ENCODE results near the gene ARHGAP5. TPM values are rescaled to one million over a fixed set of nuclear protein-coding genes. Genes with fewer than 3 reads are reported as not detected.
A peak's percentile ranks its signal among the peaks of the same experiment; 100 is the strongest.
"Not testable (repeated sequence)": the region's sequence is repeated elsewhere in the genome, so short reads cannot be mapped to it uniquely, and the experiment has no call there.

ARHGAP5 gene
- total RNA-seq, 4 donors from 2014 or later: 77.7 to 139 (median 100) TPM

GRCh38 chr14:32127731-32128654 is 50.9 kb downstream of the ARHGAP5 start:
- intact Hi-C loops (cut with DNase I); H3K4me3 ChIP-seq; H3K27me3 ChIP-seq; H3K27ac ChIP-seq; H3K9me3 ChIP-seq; DNase-seq: not testable (repeated sequence)
- 93 to 96% methylated on average over 12 to 14 of the region's 57 CpGs for WGBS, 2 donors
- peaks cover 0 to 36% (median 4%) of the 10 kb centered on the region in 3 donors for H3K4me1 ChIP-seq
- peaks cover 0 to 43% (median 3%) of the 10 kb centered on the region in 3 donors for H3K36me3 ChIP-seq

- intact Hi-C loops (cut with DNase I): no loop called here
- Histone ChIP-seq H3K4me1 (peaks cover 0 to 36% (median 4%) of the 10 kb centered on the region in 3 donors), H3K4me3 (no peak overlapping the region), H3K27ac (peak overlapping the region in 1 of 4 donors; percentile 19), H3K27me3 (no peaks in the 10 kb centered on the region), H3K36me3 (peaks cover 0 to 43% (median 3%) of the 10 kb centered on the region in 3 donors), H3K9me3 (no peaks in the 10 kb centered on the region)
- DNase-seq: no peak
- WGBS, 2 donors: 71 to 93% methylated on average over 1 of the region's 1 CpG
- TF ChIP-seq POLR2A (IDR thresholded peaks at IDR 0.05): no peak
- TF ChIP-seq, protein P1, sequence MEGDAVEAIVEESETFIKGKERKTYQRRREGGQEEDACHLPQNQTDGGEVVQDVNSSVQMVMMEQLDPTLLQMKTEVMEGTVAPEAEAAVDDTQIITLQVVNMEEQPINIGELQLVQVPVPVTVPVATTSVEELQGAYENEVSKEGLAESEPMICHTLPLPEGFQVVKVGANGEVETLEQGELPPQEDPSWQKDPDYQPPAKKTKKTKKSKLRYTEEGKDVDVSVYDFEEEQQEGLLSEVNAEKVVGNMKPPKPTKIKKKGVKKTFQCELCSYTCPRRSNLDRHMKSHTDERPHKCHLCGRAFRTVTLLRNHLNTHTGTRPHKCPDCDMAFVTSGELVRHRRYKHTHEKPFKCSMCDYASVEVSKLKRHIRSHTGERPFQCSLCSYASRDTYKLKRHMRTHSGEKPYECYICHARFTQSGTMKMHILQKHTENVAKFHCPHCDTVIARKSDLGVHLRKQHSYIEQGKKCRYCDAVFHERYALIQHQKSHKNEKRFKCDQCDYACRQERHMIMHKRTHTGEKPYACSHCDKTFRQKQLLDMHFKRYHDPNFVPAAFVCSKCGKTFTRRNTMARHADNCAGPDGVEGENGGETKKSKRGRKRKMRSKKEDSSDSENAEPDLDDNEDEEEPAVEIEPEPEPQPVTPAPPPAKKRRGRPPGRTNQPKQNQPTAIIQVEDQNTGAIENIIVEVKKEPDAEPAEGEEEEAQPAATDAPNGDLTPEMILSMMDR (IDR thresholded peaks at IDR 0.05): no peak
Measured at GRCh38 chr14:32128703-32129102, 51.6 kb downstream of the ARHGAP5 start.

DNA sequence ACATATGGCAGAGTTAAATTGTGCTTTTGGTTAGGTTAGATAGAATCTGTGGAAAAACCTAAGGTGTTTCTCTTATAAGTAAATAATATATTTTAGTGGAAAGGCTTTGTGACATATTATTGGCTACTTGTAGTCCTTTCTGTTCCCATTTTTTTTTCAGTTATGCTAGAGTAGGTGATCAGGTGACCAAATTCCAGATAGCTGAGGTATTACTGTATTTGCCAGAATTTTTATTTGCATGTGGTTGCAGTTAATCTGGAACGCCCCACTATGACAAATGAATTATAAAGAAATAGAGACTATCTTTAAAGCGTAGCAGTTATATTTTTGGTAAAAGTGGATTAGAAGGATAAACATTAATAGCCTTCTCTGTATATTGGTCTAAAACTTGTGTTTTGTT is 52.0 kb downstream of the ARHGAP5 start:
- WGBS, 2 donors: 26 to 38% methylated on average over 2 of the region's 2 CpGs
- peaks cover 0 to 33% (median 4%) of the 10 kb centered on the region in 3 donors for H3K4me1 ChIP-seq
- TF ChIP-seq POLR2A (IDR thresholded peaks at IDR 0.05): no peak
- peaks cover 0 to 43% (median 3%) of the 10 kb centered on the region in 3 donors for H3K36me3 ChIP-seq
- intact Hi-C loops (cut with DNase I): no loop called here
- H3K9me3 ChIP-seq: no peaks in the 10 kb centered on the region
- no peak for DNase-seq
- no peaks in the 10 kb centered on the region for H3K27me3 ChIP-seq
- H3K4me3 ChIP-seq: no peak overlapping the region
- H3K27ac ChIP-seq: peak overlapping the region in 1 of 4 donors; percentile 23

DNA sequence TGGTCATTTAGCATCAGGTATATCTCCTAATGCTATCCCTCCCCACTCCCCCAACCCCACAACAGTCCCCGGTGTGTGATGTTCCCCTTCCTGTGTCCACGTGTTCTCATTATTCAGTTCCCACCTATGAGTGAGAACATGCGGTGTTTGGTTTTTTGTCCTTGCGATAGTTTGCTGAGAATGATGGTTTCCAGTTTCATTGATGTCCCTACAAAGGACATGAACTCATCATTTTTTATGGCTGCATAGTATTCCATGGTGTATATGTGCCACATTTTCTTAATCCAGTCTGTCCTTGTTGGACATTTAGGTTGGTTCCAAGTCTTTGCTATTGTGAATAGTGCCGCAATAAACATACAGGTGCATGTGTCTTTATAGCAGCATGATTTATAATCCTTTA is 54.6 kb downstream of the ARHGAP5 start:
- H3K27ac ChIP-seq; DNase-seq; H3K9me3 ChIP-seq; intact Hi-C loops (cut with DNase I); H3K4me3 ChIP-seq; H3K27me3 ChIP-seq: not testable (repeated sequence)
- 90 to 94% methylated on average over 5 of the region's 5 CpGs for whole genome bisulfite sequencing, 2 donors
- peaks cover 0 to 60% (median 3%) of the 10 kb centered on the region in 3 donors for H3K36me3 ChIP-seq
- peaks cover 0 to 23% (median 4%) of the 10 kb centered on the region in 3 donors for H3K4me1 ChIP-seq

DNA sequence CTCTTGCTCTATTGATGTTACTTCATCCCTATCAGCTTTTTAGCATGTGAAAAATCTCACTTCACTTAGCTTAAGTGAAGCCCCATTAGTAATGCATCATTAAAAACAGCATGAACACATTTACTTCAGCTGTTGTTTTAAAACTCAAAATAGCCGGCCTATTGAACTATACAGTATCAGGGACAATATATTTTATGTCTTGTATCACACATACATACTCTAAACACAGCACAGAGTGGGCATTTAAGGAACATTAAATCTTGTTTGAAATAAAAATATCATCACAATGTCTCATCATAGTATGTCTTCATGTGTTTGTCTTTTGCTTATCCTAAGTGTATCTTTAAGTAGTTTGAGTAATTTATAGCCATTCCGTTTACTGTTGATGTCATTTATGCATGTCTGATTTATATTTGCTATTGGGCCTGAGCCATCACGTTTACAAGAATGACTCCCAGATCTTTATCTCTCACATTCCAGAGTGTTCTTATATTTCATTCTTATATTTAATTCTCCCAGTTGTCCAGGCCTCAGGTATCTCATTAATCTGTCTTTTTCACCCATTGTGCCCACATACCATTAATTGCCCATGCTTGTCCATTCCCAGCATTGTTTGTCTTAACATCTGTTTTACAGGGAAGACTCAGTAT is 57.5 kb downstream of the ARHGAP5 start:
- peaks cover 0 to 66% (median 0%) of the 10 kb centered on the region in 3 donors for H3K36me3 ChIP-seq
- no peak overlapping the region for H3K27ac ChIP-seq
- no peak overlapping the region for H3K4me3 ChIP-seq
- intact Hi-C loops (cut with DNase I): no loop called here
- no peak for DNase-seq
- TF ChIP-seq, protein P1 (IDR thresholded peaks at IDR 0.05): no peak
- TF ChIP-seq POLR2A (IDR thresholded peaks at IDR 0.05): no peak
- WGBS, 2 donors: 54 to 63% methylated on average over 3 of the region's 3 CpGs
- peaks cover 0 to 3% (median 0%) of the 10 kb centered on the region in 3 donors for H3K4me1 ChIP-seq
- peaks cover 0 to 16% (median 5%) of the 10 kb centered on the region in 3 donors for H3K9me3 ChIP-seq
- no peaks in the 10 kb centered on the region for H3K27me3 ChIP-seq

DNA sequence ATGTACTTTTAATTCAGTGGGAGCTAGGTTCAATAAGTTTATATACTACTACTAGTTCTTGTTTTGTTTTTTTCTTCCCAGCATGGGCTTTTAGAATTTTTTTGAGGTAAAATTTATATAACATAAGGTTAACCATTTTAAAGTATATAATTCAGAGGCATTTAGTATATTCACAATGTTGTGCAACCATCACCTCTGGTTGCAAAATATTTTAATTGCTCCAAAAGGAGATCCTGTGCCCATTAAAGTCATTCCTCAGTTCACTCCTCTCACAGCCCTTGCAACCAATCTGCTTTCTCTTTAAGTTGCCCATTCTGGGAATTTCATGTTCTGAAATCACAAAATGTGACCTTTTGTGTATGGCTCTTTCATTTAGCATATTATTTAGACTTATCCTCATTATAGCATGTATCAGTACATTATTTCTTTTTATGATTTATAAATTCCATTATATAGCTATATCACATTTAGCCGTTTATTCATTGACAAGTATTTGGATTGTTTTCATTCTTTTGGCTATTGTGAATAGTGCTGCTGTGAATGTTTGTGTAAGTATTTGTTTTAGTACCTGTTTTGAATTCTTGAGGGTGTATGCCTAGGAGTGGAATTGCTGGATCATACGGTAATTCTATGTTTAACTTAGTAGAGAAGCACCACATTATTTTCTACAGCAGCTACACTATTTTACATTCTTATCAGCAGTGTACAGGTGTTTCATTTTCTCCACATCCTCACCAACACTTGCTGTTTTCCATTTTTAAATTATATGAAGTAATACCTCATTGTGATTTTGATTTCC is 59.1 kb downstream of the ARHGAP5 start:
- H3K4me1 ChIP-seq: no peaks in the 10 kb centered on the region
- intact Hi-C loops (cut with DNase I): no loop called here
- peaks cover 0 to 16% (median 5%) of the 10 kb centered on the region in 3 donors for H3K9me3 ChIP-seq
- no peak overlapping the region for H3K4me3 ChIP-seq
- H3K36me3 ChIP-seq: peaks cover 0 to 67% (median 0%) of the 10 kb centered on the region in 3 donors
- WGBS, 2 donors: 91% methylated on average over 2 of the region's 2 CpGs
- H3K27ac ChIP-seq: no peak overlapping the region
- DNase-seq: no peak
- no peaks in the 10 kb centered on the region for H3K27me3 ChIP-seq
- TF ChIP-seq, protein P1 (IDR thresholded peaks at IDR 0.05): no peak
- TF ChIP-seq POLR2A (IDR thresholded peaks at IDR 0.05): no peak
